Right lobe of liver (tissue), 4 donors: ENCODE measurements around the gene CENPF.

Source experiments
- POLR2A ChIP-seq: fragments of 450-650 bp; IDR thresholded peaks from one replicate; pipeline ENCODE4 v1.6.1; 2017; ENCODE audit warnings: antibody characterized with exemption, mild to moderate bottlenecking
- TF ChIP-seq, protein P1 (sequence below), 4 donors: fragments of 200-600 bp in 3 of 4; fragments of 450-650 bp in 1 of 4; IDR thresholded peaks; one replicate each; pipeline versions ENCODE4 v1.5.1 to v1.8.0; 2016 to 2022; ENCODE audit warnings: antibody characterized with exemption in 4 of 4, mild to moderate bottlenecking in 2 of 4
- donor health status: DM: no; HTN: no; CAD: no.
- donor health status: DM: no; HTN: no; CAD: no.
- donor health status: DM: no; HTN: yes; CAD: no.

DNA sequence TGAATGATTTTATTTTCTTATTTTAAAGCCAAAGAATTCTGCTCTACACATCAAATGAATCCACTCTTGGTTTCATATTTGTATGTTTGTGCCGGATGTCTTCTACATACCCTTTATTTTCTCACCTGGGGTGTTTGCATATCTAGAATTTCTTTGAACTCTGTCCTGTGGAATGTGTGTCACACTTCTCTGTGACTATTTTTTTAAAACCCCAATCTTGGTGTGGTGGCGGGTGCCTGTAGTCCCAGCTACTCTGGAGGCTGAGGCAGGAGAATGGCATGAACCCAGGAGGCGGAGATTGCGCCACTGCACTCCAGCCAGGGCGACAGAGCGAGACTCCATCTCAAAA, 35.4 kb downstream of the CENPF start:
- TF ChIP-seq, protein P1, sequence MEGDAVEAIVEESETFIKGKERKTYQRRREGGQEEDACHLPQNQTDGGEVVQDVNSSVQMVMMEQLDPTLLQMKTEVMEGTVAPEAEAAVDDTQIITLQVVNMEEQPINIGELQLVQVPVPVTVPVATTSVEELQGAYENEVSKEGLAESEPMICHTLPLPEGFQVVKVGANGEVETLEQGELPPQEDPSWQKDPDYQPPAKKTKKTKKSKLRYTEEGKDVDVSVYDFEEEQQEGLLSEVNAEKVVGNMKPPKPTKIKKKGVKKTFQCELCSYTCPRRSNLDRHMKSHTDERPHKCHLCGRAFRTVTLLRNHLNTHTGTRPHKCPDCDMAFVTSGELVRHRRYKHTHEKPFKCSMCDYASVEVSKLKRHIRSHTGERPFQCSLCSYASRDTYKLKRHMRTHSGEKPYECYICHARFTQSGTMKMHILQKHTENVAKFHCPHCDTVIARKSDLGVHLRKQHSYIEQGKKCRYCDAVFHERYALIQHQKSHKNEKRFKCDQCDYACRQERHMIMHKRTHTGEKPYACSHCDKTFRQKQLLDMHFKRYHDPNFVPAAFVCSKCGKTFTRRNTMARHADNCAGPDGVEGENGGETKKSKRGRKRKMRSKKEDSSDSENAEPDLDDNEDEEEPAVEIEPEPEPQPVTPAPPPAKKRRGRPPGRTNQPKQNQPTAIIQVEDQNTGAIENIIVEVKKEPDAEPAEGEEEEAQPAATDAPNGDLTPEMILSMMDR (IDR thresholded peaks at IDR 0.05), result no peak
- TF ChIP-seq POLR2A, result no peak
